PC-9 (cell line): ENCODE measurements around the gene PSMA7.

Source experiments
- EZH2 ChIP-seq: fragments of 200-600 bp; sonication (generic); IDR thresholded peaks from 2 replicates; pipeline ENCODE4 v1.8.0; 2017; ENCODE audit warnings: antibody characterized with exemption, low read depth
- TF ChIP-seq, protein P1 (sequence below): fragments of 200-600 bp; sonication (generic); conservative IDR thresholded peaks from 2 replicates; pipeline ENCODE4 v1.6.1; 2017; ENCODE audit warnings: mixed run types, antibody characterized with exemption, mild to moderate bottlenecking, moderate library complexity

DNA sequence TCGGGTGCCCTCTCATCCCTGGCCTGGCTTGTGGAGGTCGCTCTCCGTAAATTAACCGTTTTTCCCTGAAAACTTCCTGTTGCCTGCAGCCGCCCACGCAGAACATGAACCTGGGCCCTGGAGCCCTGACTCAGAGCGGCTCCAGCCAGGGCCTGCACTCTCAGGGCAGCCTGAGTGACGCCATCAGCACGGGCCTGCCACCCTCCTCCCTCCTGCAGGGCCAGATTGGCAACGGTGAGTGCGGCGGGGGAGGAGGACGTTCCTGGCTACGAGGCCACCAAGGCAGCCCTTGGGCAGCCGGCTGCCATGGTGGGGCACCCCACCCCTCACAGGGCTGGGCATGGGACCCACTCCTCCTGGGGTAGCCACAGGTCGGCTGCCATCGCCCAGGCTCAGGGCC, 18.2 kb upstream of the PSMA7 start:
- TF ChIP-seq, protein P1, sequence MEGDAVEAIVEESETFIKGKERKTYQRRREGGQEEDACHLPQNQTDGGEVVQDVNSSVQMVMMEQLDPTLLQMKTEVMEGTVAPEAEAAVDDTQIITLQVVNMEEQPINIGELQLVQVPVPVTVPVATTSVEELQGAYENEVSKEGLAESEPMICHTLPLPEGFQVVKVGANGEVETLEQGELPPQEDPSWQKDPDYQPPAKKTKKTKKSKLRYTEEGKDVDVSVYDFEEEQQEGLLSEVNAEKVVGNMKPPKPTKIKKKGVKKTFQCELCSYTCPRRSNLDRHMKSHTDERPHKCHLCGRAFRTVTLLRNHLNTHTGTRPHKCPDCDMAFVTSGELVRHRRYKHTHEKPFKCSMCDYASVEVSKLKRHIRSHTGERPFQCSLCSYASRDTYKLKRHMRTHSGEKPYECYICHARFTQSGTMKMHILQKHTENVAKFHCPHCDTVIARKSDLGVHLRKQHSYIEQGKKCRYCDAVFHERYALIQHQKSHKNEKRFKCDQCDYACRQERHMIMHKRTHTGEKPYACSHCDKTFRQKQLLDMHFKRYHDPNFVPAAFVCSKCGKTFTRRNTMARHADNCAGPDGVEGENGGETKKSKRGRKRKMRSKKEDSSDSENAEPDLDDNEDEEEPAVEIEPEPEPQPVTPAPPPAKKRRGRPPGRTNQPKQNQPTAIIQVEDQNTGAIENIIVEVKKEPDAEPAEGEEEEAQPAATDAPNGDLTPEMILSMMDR = no peak
- TF ChIP-seq EZH2 = no peak
